Stimulated activated CD4-positive, alpha-beta T cell treated with anti-CD3 and anti-CD28 coated beads, Interleukin-4, amount 100 ng/mL, for 24 hours (primary cell): ENCODE measurements around the gene CTCF.

Experiments used
- DNase-seq: peaks from one replicate; pipeline ENCODE4 v3.0.0-alpha.2; 2020

Gene CTCF

GRCh38 chr16:67534431-67534830, 27.9 kb upstream of the CTCF start:
- no peak for DNase-seq

DNA sequence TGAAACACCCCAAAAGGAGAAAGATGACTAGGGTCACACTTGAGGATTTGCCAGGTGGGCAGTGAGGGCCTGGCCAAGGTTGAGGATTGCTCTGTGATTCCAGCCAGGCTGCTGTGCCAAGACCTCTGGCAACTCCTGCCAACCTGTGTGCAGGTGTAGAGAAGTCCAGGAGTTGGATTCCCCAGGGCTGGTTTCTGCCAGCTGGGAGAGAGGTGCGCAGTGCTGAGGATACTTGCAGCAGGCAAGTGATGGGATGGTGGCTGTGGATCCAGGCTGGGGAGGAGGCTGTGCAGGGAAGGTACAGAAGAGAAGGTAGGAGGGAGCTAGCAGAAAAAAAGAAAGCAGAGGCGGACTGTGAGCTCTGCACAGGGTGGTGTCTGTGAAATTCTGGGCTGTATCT, 27.1 kb upstream of the CTCF start:
- no peak for DNase-seq

DNA sequence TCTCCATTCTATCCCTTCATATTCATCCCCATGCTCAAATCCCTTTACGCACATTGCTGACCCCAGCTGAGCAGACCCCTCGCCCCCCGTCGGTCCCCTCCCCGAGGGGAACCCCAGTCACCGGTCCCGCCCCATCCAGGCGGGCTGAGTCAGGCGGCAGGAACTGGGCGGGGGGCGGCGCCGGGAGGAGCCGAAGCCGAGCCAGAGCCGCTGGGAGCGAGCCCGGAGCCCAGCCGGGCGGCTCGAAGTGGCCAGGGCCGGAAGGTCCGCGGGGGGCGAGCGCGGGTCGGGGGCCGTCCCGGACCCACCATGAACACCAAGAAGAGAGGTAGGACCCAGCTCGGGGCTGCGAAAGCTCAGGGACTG, 25.1 kb upstream of the CTCF start:
- DNase-seq: peak; percentile 53

DNA sequence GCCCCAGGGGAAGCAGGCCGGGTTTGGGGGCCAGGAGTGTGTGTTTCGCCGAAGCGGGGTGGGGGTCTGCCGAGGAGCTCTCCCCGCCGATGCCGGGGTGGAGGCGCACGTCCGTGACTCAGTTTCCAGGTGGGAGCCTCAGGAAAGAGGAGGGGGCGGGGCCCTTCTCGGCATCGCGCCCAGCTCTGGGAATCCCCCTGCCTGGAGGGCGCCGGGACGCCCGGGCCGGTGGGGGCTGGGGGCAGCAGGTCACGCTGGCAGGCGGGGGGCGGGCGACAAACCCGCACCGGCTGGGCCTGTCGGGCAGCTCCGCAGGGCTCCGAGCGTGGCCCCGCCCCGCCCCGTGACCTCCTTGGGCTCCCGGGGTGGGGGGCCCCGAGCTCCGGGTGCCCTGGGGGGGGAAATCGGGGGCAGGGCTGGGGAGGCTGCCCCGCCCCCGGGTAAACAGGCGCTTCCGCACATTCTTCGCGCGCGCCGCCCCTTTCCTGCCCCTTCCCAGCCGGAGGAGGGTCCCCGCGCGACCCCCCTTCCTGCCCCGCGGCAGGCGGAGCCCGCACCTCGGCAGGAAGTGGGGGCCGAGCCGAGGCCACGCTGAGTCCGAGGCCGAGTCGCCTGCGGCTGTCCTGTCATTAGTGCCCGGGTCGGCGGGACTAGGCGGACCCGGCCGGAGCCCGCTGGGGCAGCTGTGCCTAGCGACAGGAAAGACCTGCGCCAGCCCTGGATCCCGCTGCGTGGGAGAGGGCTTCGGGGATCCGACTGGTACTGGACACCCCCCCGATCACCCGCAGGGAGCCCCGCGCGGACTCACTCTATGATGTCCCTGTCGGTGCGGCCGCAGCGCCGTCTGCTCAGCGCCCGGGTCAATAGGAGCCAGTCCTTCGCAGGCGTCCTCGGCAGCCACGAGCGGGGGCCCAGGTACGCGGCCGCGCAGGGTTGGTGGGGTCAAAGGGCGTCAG, 24.4 kb upstream of the CTCF start:
- DNase-seq: peak; percentile 54

GRCh38 chr16:67538666-67539101, 23.6 kb upstream of the CTCF start:
- DNase-seq: no peak

GRCh38 chr16:67539271-67539670, 23.1 kb upstream of the CTCF start:
- DNase-seq: no peak

GRCh38 chr16:67539691-67540635, 22.4 kb upstream of the CTCF start:
- DNase-seq: no peak

GRCh38 chr16:67540756-67541155, 21.6 kb upstream of the CTCF start:
- DNase-seq: no peak

GRCh38 chr16:67541391-67542263, 20.7 kb upstream of the CTCF start:
- DNase-seq: no peak

GRCh38 chr16:67542464-67542863, 19.9 kb upstream of the CTCF start:
- DNase-seq: peak; percentile 69

DNA sequence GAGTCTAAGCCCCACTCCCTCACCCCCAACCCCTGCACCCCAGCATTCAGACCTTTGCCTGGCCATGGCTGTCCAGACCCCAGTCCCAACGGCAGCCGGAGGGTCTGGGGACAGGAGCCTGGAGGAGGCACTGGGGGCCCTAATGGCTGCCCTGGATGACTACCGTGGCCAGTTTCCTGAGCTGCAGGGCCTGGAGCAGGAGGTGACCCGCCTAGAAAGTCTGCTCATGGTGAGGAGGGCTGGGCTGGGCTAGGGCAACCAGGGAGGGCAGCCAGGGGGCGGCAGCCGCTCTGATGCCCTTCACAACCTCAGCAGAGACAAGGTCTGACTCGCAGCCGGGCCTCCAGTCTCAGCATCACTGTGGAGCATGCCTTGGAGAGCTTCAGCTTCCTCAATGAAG, 19.3 kb upstream of the CTCF start:
- no peak for DNase-seq

DNA sequence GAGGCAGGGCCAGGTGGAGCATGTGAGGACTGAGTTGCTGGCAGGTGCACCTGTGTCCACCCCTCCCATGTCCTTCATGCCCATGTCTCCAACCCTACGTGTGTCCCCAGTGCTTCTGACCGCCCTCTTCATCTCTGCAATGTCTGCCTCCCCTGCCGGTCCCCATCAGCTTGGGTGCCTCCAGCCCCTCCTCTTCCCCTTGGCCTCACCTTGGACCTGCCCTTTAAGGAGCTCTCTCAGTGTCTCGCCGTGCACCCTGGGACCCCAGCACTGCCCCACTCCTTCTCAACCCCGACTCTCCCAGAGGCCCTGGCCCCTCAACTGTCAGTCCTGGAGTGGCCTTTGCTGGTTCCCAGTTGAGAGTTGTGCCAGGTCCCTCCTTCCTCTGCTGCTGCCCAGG, 18.7 kb upstream of the CTCF start:
- DNase-seq: no peak

- no peak for DNase-seq
Measured at GRCh38 chr16:67544329-67544841, 17.9 kb upstream of the CTCF start.

DNA sequence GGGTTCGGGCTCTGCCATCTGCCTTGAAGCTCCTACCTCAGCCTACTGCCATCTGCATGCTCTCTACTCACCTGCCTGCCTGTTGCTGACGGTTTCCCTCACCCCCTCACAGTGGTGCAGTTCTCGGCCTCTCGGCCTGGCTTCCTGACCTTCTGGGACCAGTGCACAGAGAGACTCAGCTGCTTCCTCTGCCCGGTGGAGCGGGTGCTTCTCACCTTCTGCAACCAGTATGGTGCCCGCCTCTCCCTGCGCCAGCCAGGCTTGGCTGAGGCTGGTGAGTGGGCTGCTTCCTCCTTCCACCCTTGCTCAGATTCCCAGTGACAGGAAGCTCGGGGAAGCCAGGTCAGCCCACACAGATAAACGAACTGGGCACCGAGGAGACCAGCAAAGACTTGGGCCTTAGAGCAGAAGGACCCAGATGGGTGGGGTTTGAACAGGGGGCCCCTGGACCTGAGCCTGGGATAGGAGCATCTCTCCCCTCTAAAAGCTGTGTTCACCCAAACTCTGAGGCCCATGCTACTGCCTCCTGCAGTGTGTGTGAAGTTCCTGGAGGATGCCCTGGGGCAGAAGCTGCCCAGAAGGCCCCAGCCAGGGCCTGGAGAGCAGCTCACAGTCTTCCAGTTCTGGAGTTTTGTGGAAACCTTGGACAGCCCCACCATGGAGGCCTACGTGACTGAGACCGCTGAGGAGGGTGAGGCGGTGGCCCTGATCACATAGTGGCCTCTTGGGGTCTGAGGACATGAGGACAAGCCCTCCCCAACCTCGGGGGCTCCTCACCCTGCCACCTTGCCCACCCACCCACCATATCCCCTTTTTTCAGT, 17.3 kb upstream of the CTCF start:
- no peak for DNase-seq

- DNase-seq: no peak
Measured at GRCh38 chr16:67545665-67546024, 16.7 kb upstream of the CTCF start.

GRCh38 chr16:67546091-67546501, 16.2 kb upstream of the CTCF start:
- no peak for DNase-seq

GRCh38 chr16:67546761-67547422, 15.4 kb upstream of the CTCF start:
- peak; percentile 75 for DNase-seq

DNA sequence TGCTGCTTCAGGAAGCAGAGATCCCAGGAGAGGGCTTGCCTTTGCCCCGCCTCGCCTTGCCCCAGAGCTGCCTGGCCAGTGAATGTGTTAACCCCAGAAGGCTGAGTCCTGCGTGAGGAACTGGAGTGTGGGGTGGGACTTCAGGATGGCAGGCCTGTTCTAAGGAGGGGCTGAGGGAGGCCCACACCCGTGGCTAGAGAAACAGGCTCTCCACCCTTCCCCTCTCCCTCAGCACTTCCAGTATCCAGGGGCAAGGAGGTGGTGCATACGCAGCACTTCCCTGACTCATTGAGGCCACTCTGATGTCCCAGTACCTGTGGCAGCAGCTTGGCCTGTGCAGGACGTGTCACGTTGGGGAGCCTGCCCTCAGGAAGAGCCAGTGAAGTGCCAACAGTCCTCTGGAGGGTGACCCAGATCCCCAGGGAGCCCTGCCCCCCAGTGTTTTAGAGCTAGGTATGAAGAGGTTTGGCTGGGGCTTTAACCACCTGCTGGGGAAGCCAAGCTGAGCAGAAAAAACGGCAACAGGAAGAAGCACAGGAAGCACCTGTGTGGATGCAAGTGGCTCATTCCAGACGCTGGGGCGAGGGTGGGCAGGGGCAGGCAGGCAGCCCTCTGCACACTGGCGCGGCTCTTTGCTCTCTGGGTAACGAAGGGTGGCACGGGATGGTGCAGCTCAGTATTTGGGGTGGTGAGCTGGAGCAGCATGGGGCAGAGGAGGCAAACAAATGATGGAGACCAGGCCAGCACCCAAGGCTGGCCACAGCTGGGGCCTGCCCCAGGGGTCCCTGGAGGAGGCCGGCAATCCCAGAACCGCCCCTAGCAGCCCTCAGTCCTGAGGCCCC, 14.7 kb upstream of the CTCF start:
- no peak for DNase-seq

- DNase-seq: no peak
Measured at GRCh38 chr16:67548265-67549126, 13.8 kb upstream of the CTCF start.
